Measurements from ENCODE around the gene RAVER2. TPM values are rescaled to one million over a fixed set of nuclear protein-coding genes. Genes with fewer than 3 reads are reported as not detected.
A peak's percentile ranks its signal among the peaks of the same experiment; 100 is the strongest.

Gene RAVER2, protein sequence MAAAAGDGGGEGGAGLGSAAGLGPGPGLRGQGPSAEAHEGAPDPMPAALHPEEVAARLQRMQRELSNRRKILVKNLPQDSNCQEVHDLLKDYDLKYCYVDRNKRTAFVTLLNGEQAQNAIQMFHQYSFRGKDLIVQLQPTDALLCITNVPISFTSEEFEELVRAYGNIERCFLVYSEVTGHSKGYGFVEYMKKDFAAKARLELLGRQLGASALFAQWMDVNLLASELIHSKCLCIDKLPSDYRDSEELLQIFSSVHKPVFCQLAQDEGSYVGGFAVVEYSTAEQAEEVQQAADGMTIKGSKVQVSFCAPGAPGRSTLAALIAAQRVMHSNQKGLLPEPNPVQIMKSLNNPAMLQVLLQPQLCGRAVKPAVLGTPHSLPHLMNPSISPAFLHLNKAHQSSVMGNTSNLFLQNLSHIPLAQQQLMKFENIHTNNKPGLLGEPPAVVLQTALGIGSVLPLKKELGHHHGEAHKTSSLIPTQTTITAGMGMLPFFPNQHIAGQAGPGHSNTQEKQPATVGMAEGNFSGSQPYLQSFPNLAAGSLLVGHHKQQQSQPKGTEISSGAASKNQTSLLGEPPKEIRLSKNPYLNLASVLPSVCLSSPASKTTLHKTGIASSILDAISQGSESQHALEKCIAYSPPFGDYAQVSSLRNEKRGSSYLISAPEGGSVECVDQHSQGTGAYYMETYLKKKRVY
- total RNA-seq (2016; rRNA removed; fragmentation: Illumina TruSeq; extraction: Trizol) (15.4 and 20.2 TPM in 2 replicates), polyA plus RNA-seq (2011; rRNA removed) (8.5 and 11.4 TPM in 2 replicates), polyA minus RNA-seq (2011; rRNA and poly(A)+ RNA removed; ENCODE audit: low replicate concordance) (7.7 and 10.2 TPM in 2 replicates), Bru-seq, nascent RNA (percentile 74 among the genes with signal in this experiment), BruChase-seq, experiment 1, labeled RNA remaining after a 6-hour chase (percentile 71 among the genes with signal in this experiment), BruChase-seq, experiment 2, labeled RNA remaining after a 2-hour chase (percentile 73 among the genes with signal in this experiment)
- total RNA-seq (2016; cell fraction: cytosol; rRNA removed; fragmentation: Illumina TruSeq; extraction: Trizol; ENCODE audit: low read depth): 9.0 and 9.6 TPM in 2 replicates
- total RNA-seq (2016; cell fraction: insoluble cytoplasmic fraction; rRNA removed; fragmentation: Illumina TruSeq; extraction: Trizol): 15.5 and 19.8 TPM in 2 replicates
- 13.9 and 16.0 TPM in 2 replicates for total RNA-seq (2016; cell fraction: membrane; rRNA removed; fragmentation: Illumina TruSeq; extraction: Trizol)
- 16.5 and 18.8 TPM in 2 replicates for total RNA-seq (2016; cell fraction: nucleus; rRNA removed; fragmentation: Illumina TruSeq; extraction: Trizol)
- polyA plus RNA-seq (2011; cell fraction: cytosol; rRNA removed): 4.8 and 6.7 TPM in 2 replicates
- 6.8 and 8.1 TPM in 2 replicates for polyA plus RNA-seq (2011; cell fraction: nucleus; rRNA removed)
- polyA plus RNA-seq (2012): 7.5 and 8.3 TPM in 2 replicates
- polyA plus RNA-seq (2016; cell fraction: cytosol; fragmentation: Illumina TruSeq; extraction: Trizol; ENCODE audit: low read depth): 2.9 and 3.0 TPM in 2 replicates
- 18.5 and 18.7 TPM in 2 replicates for polyA plus RNA-seq (2016; cell fraction: insoluble cytoplasmic fraction; fragmentation: Illumina TruSeq; extraction: Trizol; ENCODE audit: low read depth)
- polyA plus RNA-seq (2016; cell fraction: membrane; fragmentation: Illumina TruSeq; extraction: Trizol; ENCODE audit: low read depth): 7.8 and 8.8 TPM in 2 replicates
- 19.2 TPM in 2 replicates for polyA plus RNA-seq (2016; cell fraction: nucleus; fragmentation: Illumina TruSeq; extraction: Trizol; ENCODE audit: insufficient read depth, low read depth)
- polyA minus RNA-seq (2011; cell fraction: cytosol; rRNA and poly(A)+ RNA removed): 7.6 and 8.2 TPM in 2 replicates
- 19.6 and 23.4 TPM in 2 replicates for polyA minus RNA-seq (2011; cell fraction: nucleus; rRNA and poly(A)+ RNA removed)
- long read RNA-seq, experiment 1, full-length matches to known transcripts: 1 of 4 reads
- long read RNA-seq, experiment 1, partial matches to known transcripts: 1 of 4 reads
- long read RNA-seq, experiment 1, other reads (novel, unspliced or antisense): 2 of 4 reads
- long read RNA-seq, experiment 2, full-length matches to known transcripts: 7 of 37 reads
- long read RNA-seq, experiment 2, partial matches to known transcripts: 26 of 37 reads
- long read RNA-seq, experiment 2, other reads (novel, unspliced or antisense): 4 of 37 reads

DNA sequence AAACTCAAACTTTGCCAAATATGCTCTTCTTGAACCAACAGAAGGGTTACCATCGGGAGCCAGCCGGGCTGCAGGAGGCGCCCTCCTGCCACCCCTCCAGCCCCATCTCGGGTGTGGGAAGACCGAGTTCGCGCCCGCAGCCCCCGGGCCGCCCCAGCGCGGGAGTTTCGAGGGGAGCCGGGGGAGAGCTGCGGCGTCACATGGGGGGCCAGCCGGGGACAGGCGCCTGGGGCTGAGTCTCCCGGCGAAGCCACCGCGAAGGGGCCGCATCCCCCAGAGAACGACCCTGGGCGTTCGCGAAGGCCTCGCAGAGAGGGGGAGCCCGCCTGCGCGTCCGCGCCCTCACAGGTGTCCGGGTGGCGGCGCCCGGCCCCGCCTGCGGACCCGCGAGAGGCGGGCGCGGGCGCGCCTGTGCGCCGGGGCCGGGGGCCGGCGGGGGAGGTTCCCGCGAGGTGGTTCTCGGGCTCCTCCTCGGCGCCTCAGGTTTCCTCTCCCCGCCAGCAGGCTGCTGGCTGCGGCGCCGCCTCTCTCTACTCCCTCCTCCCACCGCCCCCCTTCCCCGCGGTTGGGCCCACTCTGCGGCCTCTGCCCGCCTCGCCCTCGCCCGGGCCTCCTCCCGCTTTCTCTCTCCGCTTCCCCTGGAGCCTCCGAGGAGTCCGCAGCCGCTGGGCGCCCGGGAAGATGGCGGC, at the start of gene RAVER2:
Gene RAVER2 (plus strand): TSS at position 584 of the 689 bp plus-strand sequence. CDS start 98 bp downstream, at position 682.
- DNase-seq (ENCODE audit: low spot score) (peak; percentile 34), FAIRE-seq (no peak), ATAC-seq (peak; percentile 89)
- ChIA-PET CTCF (ENCODE audit: low intra/inter-chr PET ratio, low total read pairs) (interaction anchor here (1.3 kb wide), 1 partner anchor 79 kb away, joined by 5 read pairs; no protein-coding TSS in a partner anchor), POLR2A (no interaction called here)
- Histone ChIP-seq H2AFZ (ENCODE audit: low read length) (peak within 1 kb of the TSS; percentile 86), H3K27ac (ENCODE audit: extremely low read length, insufficient read depth, low read length) (peak within 1 kb of the TSS; percentile 75), H3K4me3 (replicated peaks in 1 of 3; ENCODE audit: insufficient read depth in 1 of 3, low read depth in 2 of 3, low read length in 3 of 3) (peak within 1 kb of the TSS; percentile 73 to 92 (median 88)), H4K20me1 (ENCODE audit: insufficient read depth, low read length) (no peaks in the 10 kb centered on the region), H3K4me2 (ENCODE audit: low read depth, low read length) (peak within 1 kb of the TSS; percentile 85), H3K9me3 (ENCODE audit: low read length) (no peaks in the 10 kb centered on the region), H3K9ac (ENCODE audit: insufficient read depth, low read depth, low read length) (peak within 1 kb of the TSS; percentile 82), H3K36me3 (replicated peaks in 1 of 2; ENCODE audit: control insufficient read depth in 1 of 2, insufficient read depth in 2 of 2, low read length in 2 of 2) (no peaks in the 10 kb centered on the region), H3K27me3 (ENCODE audit: control insufficient read depth in 1 of 2, insufficient read depth in 2 of 2, low read length in 2 of 2) (no peaks in the 10 kb centered on the region), H3K4me1 (ENCODE audit: insufficient read depth, low read length) (peaks cover 27% of the 10 kb centered on the region), H3K79me2 (ENCODE audit: insufficient read depth, low read length) (peaks cover 18% of the 10 kb centered on the region)
- 0% methylated on average over 11 of the region's 76 CpGs for WGBS (ENCODE audit: low lambda C conversion rate)
- no TSS peak for BruUV-seq (replicated peaks)
- intact Hi-C loops (cut with micrococcal nuclease; ENCODE audit: unreplicated experiment): loop anchor here (1.0 kb wide), 3 partner anchors 31 to 80 kb away; no protein-coding TSS in a partner anchor
- in situ Hi-C loops (cut with HindIII; ENCODE audit: extremely low pct_ligation_motif_present, low pct_unique_long_range_greater_than_20kb): loop anchor here (10.0 kb wide), 1 partner anchor 70 kb away; no protein-coding TSS in a partner anchor
- TF ChIP-seq TGIF2 (CRISPR knock-in tag; IDR thresholded peaks at IDR 0.05) (no peak), HIVEP1 (CRISPR knock-in tag; IDR thresholded peaks at IDR 0.05) (0 out of 2 replicates have a peak, but pooled peaks have one; percentile 46), SOX6 (IDR thresholded peaks at IDR 0.05) (no peak), SOX6 (CRISPR knock-in tag; IDR thresholded peaks at IDR 0.05) (no peak), PAX8 (CRISPR knock-in tag; IDR thresholded peaks at IDR 0.05; ENCODE audit: borderline replicate concordance) (peak; percentile 26; the same call in 1 of the 2 replicates), RBFOX2 (IDR thresholded peaks at IDR 0.05; ENCODE audit: low read depth, low read length) (peak; percentile 53; the same call in 1 of the 2 replicates), ZNF282 (IDR thresholded peaks at IDR 0.05; ENCODE audit: partially characterized antibody) (no peak), ZNF33B (CRISPR knock-in tag; IDR thresholded peaks at IDR 0.05) (no peak)
- TF ChIP-seq, protein P1, sequence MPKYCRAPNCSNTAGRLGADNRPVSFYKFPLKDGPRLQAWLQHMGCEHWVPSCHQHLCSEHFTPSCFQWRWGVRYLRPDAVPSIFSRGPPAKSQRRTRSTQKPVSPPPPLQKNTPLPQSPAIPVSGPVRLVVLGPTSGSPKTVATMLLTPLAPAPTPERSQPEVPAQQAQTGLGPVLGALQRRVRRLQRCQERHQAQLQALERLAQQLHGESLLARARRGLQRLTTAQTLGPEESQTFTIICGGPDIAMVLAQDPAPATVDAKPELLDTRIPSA (CRISPR knock-in tag; IDR thresholded peaks at IDR 0.05; ENCODE audit: borderline replicate concordance): 0 out of 2 replicates have a peak, but pooled peaks have one; percentile 44
- TF ChIP-seq, protein P2, sequence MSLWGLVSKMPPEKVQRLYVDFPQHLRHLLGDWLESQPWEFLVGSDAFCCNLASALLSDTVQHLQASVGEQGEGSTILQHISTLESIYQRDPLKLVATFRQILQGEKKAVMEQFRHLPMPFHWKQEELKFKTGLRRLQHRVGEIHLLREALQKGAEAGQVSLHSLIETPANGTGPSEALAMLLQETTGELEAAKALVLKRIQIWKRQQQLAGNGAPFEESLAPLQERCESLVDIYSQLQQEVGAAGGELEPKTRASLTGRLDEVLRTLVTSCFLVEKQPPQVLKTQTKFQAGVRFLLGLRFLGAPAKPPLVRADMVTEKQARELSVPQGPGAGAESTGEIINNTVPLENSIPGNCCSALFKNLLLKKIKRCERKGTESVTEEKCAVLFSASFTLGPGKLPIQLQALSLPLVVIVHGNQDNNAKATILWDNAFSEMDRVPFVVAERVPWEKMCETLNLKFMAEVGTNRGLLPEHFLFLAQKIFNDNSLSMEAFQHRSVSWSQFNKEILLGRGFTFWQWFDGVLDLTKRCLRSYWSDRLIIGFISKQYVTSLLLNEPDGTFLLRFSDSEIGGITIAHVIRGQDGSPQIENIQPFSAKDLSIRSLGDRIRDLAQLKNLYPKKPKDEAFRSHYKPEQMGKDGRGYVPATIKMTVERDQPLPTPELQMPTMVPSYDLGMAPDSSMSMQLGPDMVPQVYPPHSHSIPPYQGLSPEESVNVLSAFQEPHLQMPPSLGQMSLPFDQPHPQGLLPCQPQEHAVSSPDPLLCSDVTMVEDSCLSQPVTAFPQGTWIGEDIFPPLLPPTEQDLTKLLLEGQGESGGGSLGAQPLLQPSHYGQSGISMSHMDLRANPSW (CRISPR knock-in tag; IDR thresholded peaks at IDR 0.05; ENCODE audit: borderline replicate concordance): no peak
- TF ChIP-seq, protein P3, sequence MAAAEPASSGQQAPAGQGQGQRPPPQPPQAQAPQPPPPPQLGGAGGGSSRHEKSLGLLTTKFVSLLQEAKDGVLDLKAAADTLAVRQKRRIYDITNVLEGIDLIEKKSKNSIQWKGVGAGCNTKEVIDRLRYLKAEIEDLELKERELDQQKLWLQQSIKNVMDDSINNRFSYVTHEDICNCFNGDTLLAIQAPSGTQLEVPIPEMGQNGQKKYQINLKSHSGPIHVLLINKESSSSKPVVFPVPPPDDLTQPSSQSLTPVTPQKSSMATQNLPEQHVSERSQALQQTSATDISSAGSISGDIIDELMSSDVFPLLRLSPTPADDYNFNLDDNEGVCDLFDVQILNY (CRISPR knock-in tag; conservative IDR thresholded peaks at IDR 0.05): 0 out of 2 replicates have a peak, but pooled peaks have one; percentile 26
